ENCODE data around the gene PDCD10. TPM values are rescaled to one million over a fixed set of nuclear protein-coding genes. Genes with fewer than 3 reads are reported as not detected.

Gene PDCD10
- total RNA-seq, 2 donors from 2014 or later, result 60.3 to 75.5 TPM

DNA sequence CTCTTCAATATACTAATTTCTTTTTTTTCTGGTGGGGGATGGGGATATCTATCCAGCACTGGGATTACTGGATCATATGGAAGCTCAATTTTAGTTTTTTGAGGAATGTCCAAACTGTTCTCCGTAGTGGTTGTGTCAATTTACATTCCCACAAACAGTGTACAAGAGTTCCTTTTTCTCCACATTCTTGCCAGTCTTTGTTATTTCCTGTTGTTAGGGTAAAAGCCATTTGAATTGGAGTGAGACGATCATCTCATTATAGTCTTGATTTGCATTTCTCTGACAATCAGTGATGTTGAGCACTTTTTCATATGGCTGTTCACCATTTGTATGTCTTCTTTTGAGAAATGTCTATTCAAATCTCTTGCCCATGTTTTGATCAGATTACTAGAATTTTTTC, 68.1 kb downstream of the PDCD10 start:
- no peak for ATAC-seq
- Mint-ChIP-seq H3K27ac (no peak overlapping the region), H3K36me3 (no peaks in the 10 kb centered on the region), H3K9me3 (peaks cover 7 to 10% of the 10 kb centered on the region in 2 donors)
- no peak for DNase-seq (ENCODE audit: low spot score in 2 of 2)

DNA sequence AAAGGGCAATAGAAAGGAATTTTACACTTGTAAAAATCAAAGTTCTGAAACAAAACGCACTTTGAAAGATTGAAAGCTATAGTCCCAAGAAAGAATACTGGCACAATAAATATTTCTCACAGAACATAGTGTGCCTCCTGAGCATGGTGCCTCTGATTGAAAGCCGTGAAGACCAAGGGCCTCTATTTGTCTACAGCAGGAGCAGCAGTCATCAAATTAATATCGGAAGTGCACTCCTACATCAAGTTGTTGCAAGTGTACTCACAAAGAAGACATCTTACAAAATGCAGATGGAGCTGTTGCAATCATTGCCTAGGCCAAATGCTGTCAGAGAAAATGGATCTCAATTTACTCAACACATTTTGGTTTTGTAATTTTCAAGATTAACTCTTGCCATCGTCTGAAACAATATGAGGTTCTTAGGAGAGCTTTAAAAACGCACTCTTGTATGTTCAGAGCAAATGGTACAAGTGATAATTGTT, 71.7 kb downstream of the PDCD10 start:
- ATAC-seq, result no peak
- no peak for DNase-seq (ENCODE audit: low spot score in 2 of 2)
- H3K9me3 Mint-ChIP-seq, result peaks cover 7 to 14% of the 10 kb centered on the region in 2 donors
- no peaks in the 10 kb centered on the region for H3K36me3 Mint-ChIP-seq
- H3K27ac Mint-ChIP-seq, result no peak overlapping the region

DNA sequence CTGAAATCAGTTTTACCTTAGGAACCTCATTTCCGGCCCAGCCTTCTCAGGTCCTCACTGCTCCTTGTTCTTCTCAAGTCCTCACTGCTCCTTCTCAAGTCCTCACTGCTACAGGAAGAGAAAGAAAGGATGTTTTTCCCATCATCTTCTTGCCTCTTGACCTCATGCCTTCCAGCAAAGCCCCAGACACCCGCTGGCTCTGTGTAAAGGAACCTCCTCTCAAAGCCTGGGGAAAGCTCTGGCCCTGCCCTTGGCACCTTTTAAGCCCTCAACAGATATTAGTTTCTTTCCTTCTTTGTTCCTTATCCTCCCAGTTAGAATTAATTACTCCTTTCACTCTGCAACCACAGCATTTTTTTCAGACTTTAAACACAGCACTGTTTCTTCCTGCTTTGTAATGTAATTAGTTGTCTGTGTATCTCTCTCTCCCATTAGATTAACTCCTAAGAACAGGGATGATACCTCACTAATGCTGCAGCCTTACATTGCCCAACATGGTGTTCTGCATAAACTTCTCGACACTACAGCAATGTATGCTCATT, 76.9 kb downstream of the PDCD10 start:
- Mint-ChIP-seq H3K36me3 (no peaks in the 10 kb centered on the region), H3K27ac (no peak overlapping the region), H3K9me3 (peaks cover 0 to 3% of the 10 kb centered on the region in 2 donors)
- DNase-seq (ENCODE audit: low spot score in 2 of 2), result no peak
- no peak for ATAC-seq

DNA sequence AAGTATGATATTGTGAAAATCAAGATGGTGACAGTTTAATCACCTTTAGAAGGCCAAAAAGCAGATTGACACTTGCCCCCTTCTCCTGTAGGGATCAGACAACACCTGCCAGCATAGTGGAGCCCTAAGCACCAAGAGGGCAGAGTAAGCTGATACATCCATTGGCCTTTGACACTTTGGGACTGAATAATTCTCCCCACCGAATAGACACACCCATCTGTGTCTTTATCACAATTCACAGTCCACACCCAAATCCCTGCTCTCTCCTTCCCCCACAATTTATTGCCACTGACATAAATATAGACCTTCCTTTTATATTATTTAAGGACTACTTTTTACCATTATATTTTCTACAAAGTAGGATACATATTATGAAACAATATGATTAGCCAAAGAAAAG, 77.9 kb downstream of the PDCD10 start:
- no peak for DNase-seq (ENCODE audit: low spot score in 2 of 2)
- no peak for ATAC-seq
- Mint-ChIP-seq H3K9me3 (peaks cover 0 to 3% of the 10 kb centered on the region in 2 donors), H3K27ac (no peak overlapping the region), H3K36me3 (no peaks in the 10 kb centered on the region)

DNA sequence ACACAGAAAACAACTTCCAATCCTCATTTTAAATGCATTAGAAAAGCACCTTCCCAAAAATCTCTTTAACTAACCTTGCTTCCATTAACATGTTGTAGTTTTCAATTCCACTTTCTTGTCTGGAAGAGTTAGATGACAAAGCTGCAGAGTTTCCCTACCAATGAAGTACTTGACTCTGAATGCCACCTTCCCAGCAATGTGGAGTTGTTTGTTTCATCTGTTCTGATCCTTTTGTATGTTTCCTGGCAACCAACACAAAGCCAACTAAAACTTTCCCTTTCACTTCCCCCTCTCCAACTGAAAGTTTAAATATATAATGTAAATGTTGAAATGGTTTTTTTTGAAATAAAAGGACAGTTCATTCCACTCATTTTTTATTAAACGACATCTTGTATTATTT, 80.9 kb downstream of the PDCD10 start, which contains the start of gene WDR49:
TSS of gene WDR49 (minus strand) at position 183 of the 400 bp plus-strand sequence. CDS start 517 bp downstream, outside the sequence.
- H3K9me3 Mint-ChIP-seq, result no peaks in the 10 kb centered on the region
- DNase-seq (ENCODE audit: low spot score in 2 of 2), result no peak
- no peak for ATAC-seq
- H3K27ac Mint-ChIP-seq, result no peak within 1 kb of the TSS
- no peaks in the 10 kb centered on the region for H3K36me3 Mint-ChIP-seq

DNA sequence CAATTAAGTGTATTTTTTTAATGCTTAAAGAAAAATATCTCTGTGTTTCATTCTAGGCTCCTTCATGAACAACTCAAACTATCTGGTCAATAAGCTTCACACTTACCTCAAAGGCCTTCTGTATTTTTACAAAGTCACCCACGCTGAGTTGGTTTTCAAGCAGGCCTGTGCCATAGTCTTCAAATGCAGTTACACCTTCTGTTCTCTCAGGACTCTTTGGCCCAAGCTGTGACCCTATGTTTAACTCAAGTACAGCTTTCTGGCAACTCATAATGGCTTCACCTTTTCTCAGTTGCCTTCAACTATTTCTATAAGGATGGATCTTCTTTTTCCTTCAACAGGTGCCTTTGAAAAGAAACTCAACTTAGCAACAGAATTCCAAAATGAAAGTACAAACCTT, 81.5 kb downstream of the PDCD10 start:
- Mint-ChIP-seq H3K36me3 (no peaks in the 10 kb centered on the region), H3K9me3 (no peaks in the 10 kb centered on the region), H3K27ac (no peak overlapping the region)
- DNase-seq (ENCODE audit: low spot score in 2 of 2) (no peak), ATAC-seq (no peak)

DNA sequence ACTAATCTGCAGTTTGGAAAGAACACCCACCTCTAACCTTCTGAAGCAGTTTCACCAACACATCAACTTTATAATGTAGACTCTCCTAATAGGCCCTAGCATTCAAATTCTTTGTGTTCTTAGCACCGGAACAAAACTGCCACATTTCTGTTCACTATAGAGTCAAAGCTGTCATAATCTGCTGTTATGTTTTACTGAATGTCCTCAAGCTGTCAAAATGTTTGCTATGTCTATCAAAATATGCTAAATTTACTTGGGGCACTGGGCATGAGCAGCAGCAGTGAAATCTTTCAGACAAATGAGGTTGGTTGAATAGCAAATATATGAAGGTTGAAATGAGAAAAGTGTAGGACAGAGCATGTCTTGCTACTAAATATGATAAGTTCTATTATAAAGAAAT, 82.9 kb downstream of the PDCD10 start:
- Mint-ChIP-seq H3K36me3 (no peaks in the 10 kb centered on the region), H3K27ac (no peak overlapping the region), H3K9me3 (no peaks in the 10 kb centered on the region)
- DNase-seq (ENCODE audit: low spot score in 2 of 2) (no peak), ATAC-seq (no peak)

DNA sequence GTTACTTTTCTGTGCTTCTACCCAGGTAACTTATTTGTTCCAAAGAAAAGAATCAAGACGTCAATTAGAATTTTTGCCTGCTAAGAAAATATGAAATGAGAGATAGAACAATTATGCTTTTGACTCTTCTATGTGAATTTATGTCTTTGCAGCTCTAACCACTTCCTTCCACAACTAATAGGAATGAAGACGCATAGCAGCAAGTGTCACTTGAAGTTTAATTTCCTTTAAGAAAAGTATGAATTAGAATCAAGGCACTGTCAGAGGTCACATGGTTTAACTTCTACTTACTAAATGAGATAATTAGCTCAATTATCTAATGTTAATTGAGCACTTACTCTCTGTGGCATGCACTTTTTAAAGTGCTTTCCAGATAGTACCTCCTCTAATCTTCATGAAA, 84.2 kb downstream of the PDCD10 start:
- Mint-ChIP-seq H3K36me3 (peaks cover 0 to 3% of the 10 kb centered on the region in 2 donors), H3K9me3 (peaks cover 0 to 5% of the 10 kb centered on the region in 2 donors), H3K27ac (no peak overlapping the region)
- no peak for DNase-seq (ENCODE audit: low spot score in 2 of 2)
- no peak for ATAC-seq

DNA sequence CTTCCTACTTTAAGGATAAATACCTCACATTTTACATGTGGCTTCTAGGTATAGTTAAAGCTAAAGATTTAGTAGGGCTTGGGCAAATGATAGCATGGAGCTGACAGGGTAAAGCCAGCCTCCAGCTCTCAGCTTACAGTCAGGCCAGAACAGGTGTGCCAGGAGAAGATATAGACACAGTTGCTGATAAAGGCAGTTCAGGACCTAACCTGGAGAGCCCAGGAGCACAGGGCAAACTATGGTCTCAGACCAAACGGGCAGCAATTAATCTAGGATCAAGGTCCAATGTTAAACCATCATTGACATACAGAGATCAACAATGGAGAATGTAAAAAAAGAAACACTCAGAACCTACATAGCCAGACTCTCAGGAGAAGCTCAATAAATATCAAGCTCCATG, 84.9 kb downstream of the PDCD10 start:
- peaks cover 0 to 6% of the 10 kb centered on the region in 2 donors for H3K9me3 Mint-ChIP-seq
- ATAC-seq, result no peak
- no peak overlapping the region for H3K27ac Mint-ChIP-seq
- DNase-seq (ENCODE audit: low spot score in 2 of 2), result no peak
- H3K36me3 Mint-ChIP-seq, result peaks cover 0 to 4% of the 10 kb centered on the region in 2 donors

DNA sequence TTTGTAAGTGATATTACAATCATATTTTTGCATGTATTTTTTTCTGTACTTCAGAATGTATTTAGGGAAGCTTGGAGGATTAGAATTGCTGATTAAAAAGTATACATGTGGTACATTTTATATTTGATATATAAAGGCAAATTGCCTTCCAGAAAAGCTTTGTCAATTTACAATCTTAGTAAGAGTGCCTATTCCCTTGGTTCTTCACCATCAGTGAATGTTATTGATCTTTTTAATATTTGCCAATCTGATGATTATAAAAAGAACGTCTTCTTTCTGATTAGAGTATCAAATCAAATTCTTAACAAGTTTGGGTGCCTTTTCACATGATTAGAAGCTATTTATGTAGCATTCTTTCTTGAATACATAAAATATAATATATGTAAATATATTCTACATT, 90.1 kb downstream of the PDCD10 start:
- H3K27ac Mint-ChIP-seq, result no peak overlapping the region
- peaks cover 0 to 6% of the 10 kb centered on the region in 2 donors for H3K9me3 Mint-ChIP-seq
- DNase-seq (ENCODE audit: low spot score in 2 of 2), result no peak
- ATAC-seq, result no peak
- H3K36me3 Mint-ChIP-seq, result peaks cover 0 to 4% of the 10 kb centered on the region in 2 donors

Other genes with a start within 250 kb of the PDCD10 start
- 1 to 10 TPM in 1 of 2 donors, under 1 TPM in 1; 0.18 to 1.1 TPM for gene WDR49, start 81.0 kb downstream of the PDCD10 start, total RNA-seq
- 1 to 10 TPM; 1.4 TPM for gene SERPINI1, start 829 bp upstream of the PDCD10 start, total RNA-seq